Measurements from ENCODE around the gene SKAP1. TPM values are rescaled to one million over a fixed set of nuclear protein-coding genes. Genes with fewer than 3 reads are reported as not detected.

Gene SKAP1
- total and polyA plus RNA-seq, 12 donors: 3.2 to 117 (median 10.7) TPM

GRCh38 chr17:48389903-48390302 lies 40.1 kb downstream of the SKAP1 start:
- Histone ChIP-seq H3K9me3 (replicated peaks in 1 of 3) (no peaks in the 10 kb centered on the region), H3K27ac (no peak overlapping the region), H3K4me1 (replicated peaks in 1 of 2) (peaks cover 0 to 4% of the 10 kb centered on the region in 2 donors), H3K27me3 (no peaks in the 10 kb centered on the region), H3K4me3 (no peak overlapping the region), H3K36me3 (replicated peaks in 1 of 2) (no peaks in the 10 kb centered on the region)
- intact Hi-C loops (cut with DNase I): no loop called here
- DNase-seq: no peak
- TF ChIP-seq CTCF (IDR thresholded peaks at IDR 0.05) (no peak), POLR2A (IDR thresholded peaks at IDR 0.05) (no peak)

GRCh38 chr17:48388955-48389743 lies 40.9 kb downstream of the SKAP1 start:
- H3K27ac ChIP-seq: no peak overlapping the region
- H3K27me3 ChIP-seq: no peaks in the 10 kb centered on the region
- no peaks in the 10 kb centered on the region for H3K36me3 ChIP-seq (replicated peaks in 1 of 2)
- intact Hi-C loops (cut with DNase I): no loop called here
- DNase-seq: no peak
- H3K4me3 ChIP-seq: no peak overlapping the region
- no peak for TF ChIP-seq CTCF (IDR thresholded peaks at IDR 0.05)
- TF ChIP-seq POLR2A (IDR thresholded peaks at IDR 0.05): no peak
- peaks cover 0 to 4% of the 10 kb centered on the region in 2 donors for H3K4me1 ChIP-seq (replicated peaks in 1 of 2)
- 88 to 91% (median 88%) methylated on average over 5 of the region's 5 CpGs for WGBS, 4 donors
- H3K9me3 ChIP-seq (replicated peaks in 1 of 3): no peaks in the 10 kb centered on the region

- H3K4me3 ChIP-seq: no peak overlapping the region
- intact Hi-C loops (cut with DNase I): no loop called here
- no peaks in the 10 kb centered on the region for H3K27me3 ChIP-seq
- no peak overlapping the region for H3K27ac ChIP-seq
- WGBS, 4 donors: 93 to 98% (median 95%) methylated on average over 1 of the region's 1 CpG
- no peaks in the 10 kb centered on the region for H3K36me3 ChIP-seq (replicated peaks in 1 of 2)
- H3K4me1 ChIP-seq (replicated peaks in 1 of 2): no peaks in the 10 kb centered on the region
- no peak for DNase-seq
- TF ChIP-seq CTCF (IDR thresholded peaks at IDR 0.05): no peak
- no peak for TF ChIP-seq POLR2A (IDR thresholded peaks at IDR 0.05)
- no peaks in the 10 kb centered on the region for H3K9me3 ChIP-seq (replicated peaks in 1 of 3)
These were observed 43.2 kb downstream of the SKAP1 start for GRCh38 chr17:48386826-48387225.

GRCh38 chr17:48385319-48385718 lies 44.7 kb downstream of the SKAP1 start:
- H3K9me3 ChIP-seq (replicated peaks in 1 of 3): no peaks in the 10 kb centered on the region
- no peak for DNase-seq
- H3K36me3 ChIP-seq (replicated peaks in 1 of 2): no peaks in the 10 kb centered on the region
- no peak overlapping the region for H3K4me3 ChIP-seq
- H3K27me3 ChIP-seq: no peaks in the 10 kb centered on the region
- intact Hi-C loops (cut with DNase I): no loop called here
- TF ChIP-seq POLR2A (IDR thresholded peaks at IDR 0.05) (no peak), CTCF (IDR thresholded peaks at IDR 0.05) (no peak)
- no peak overlapping the region for H3K27ac ChIP-seq
- H3K4me1 ChIP-seq (replicated peaks in 1 of 2): no peaks in the 10 kb centered on the region
- WGBS, 4 donors: 77 to 91% (median 88%) methylated on average over 1 of the region's 1 CpG
